Caki2 (cell line): ENCODE data around the gene SPIN1. TPM values are rescaled to one million over a fixed set of nuclear protein-coding genes. Genes with fewer than 3 reads are reported as not detected.

Source experiments
- DNase-seq: peaks from one replicate; pipeline ENCODE4 v3.0.0-alpha.2; 2015; ENCODE audit warnings: low read depth
- in situ Hi-C: cut with HindIII; loops from 2 replicates; pipeline ENCODE4 v1.10.0; 2016; ENCODE audit warnings: low sequenced_read_pairs, low pct_unique_long_range_greater_than_20kb, mixed read lengths
- total RNA-seq: library from RNA; depleted of rRNA; stranded (reverse); fragments of >200 nt; shearing (Covaris generic); gene quantifications from 2 replicates; pipeline ENCODE4 v1.2.3, GENCODE V29; 2014; ENCODE audit warnings: low replicate concordance

SPIN1 gene
- total RNA-seq, 1 experiment from 2014 or later = 83.5 TPM

GRCh38 chr9:88462191-88462590, 73.9 kb downstream of the SPIN1 start:
- DNase-seq = no peak
- in situ Hi-C loops = no loop called here

GRCh38 chr9:88464851-88465250, 76.6 kb downstream of the SPIN1 start:
- in situ Hi-C loops = no loop called here
- DNase-seq = no peak

GRCh38 chr9:88468226-88468625, 80.0 kb downstream of the SPIN1 start:
- in situ Hi-C loops = no loop called here
- DNase-seq = no peak

- in situ Hi-C loops = no loop called here
- peak; percentile 64 for DNase-seq
These were observed 88.4 kb downstream of the SPIN1 start for GRCh38 chr9:88476491-88477271.

GRCh38 chr9:88477300-88477751, 89.1 kb downstream of the SPIN1 start:
- peak; percentile 98 for DNase-seq
- in situ Hi-C loops = no loop called here

- DNase-seq = no peak
- in situ Hi-C loops = no loop called here
These were observed 90.0 kb downstream of the SPIN1 start for GRCh38 chr9:88478246-88478645.

- in situ Hi-C loops = no loop called here
- no peak for DNase-seq
These were observed 93.7 kb downstream of the SPIN1 start for GRCh38 chr9:88481933-88482332.

- in situ Hi-C loops = no loop called here
- DNase-seq = no peak
These were observed 99.9 kb downstream of the SPIN1 start for GRCh38 chr9:88488166-88488565.

- in situ Hi-C loops = no loop called here
- no peak for DNase-seq
These were observed 106.9 kb downstream of the SPIN1 start for GRCh38 chr9:88494983-88495721.

- DNase-seq = no peak
- in situ Hi-C loops = no loop called here
These were observed 109.0 kb downstream of the SPIN1 start for GRCh38 chr9:88497224-88497623.

- in situ Hi-C loops = no loop called here
- DNase-seq = no peak
These were observed 110.6 kb downstream of the SPIN1 start for GRCh38 chr9:88498880-88499279.

- DNase-seq = no peak
- in situ Hi-C loops = no loop called here
These were observed 112.8 kb downstream of the SPIN1 start for GRCh38 chr9:88501086-88501485.

GRCh38 chr9:88502552-88503034, 114.3 kb downstream of the SPIN1 start:
- DNase-seq = no peak
- in situ Hi-C loops = no loop called here

GRCh38 chr9:88503081-88503844, 115.0 kb downstream of the SPIN1 start:
- DNase-seq = no peak
- in situ Hi-C loops = no loop called here

GRCh38 chr9:88503845-88504764, 115.9 kb downstream of the SPIN1 start:
- no peak for DNase-seq
- in situ Hi-C loops = no loop called here

- in situ Hi-C loops = no loop called here
- no peak for DNase-seq
These were observed 120.1 kb downstream of the SPIN1 start for GRCh38 chr9:88508326-88508725.

- DNase-seq = no peak
- in situ Hi-C loops = no loop called here
These were observed 123.7 kb downstream of the SPIN1 start for GRCh38 chr9:88511906-88512305.

GRCh38 chr9:88514247-88514646, 126.0 kb downstream of the SPIN1 start:
- no peak for DNase-seq
- in situ Hi-C loops = no loop called here
